Spinal cord (tissue), 10 donors: ENCODE data around the gene VSTM5. TPM values are rescaled to one million over a fixed set of nuclear protein-coding genes. Genes with fewer than 3 reads are reported as not detected.
"Not testable (repeated sequence)": the region's sequence is repeated elsewhere in the genome, so short reads cannot be mapped to it uniquely, and the experiment has no call there.

ENCODE experiments used
- DNase-seq, 6 donors: peaks; one replicate each; pipeline versions ENCODE4 v3.0.0 to v3.0.0-alpha.2; 2013 to 2015; ENCODE audit warnings: low spot score in 6 of 6, low read depth in 4 of 6
- H3K27ac ChIP-seq: one replicate; pipeline ENCODE4 v1.5.1; 2013; ENCODE audit warnings: low read depth, low read length, control low read depth
- H3K27me3 ChIP-seq: one replicate; pipeline ENCODE4 v1.6.1; 2013; ENCODE audit warnings: low read length; ENCODE audit not compliant: control insufficient read depth, insufficient read depth
- H3K36me3 ChIP-seq: one replicate; pipeline ENCODE4 v1.6.1; 2013; ENCODE audit warnings: low read length; ENCODE audit not compliant: control insufficient read depth, insufficient read depth
- H3K4me1 ChIP-seq: one replicate; pipeline ENCODE4 v1.6.1; 2013; ENCODE audit warnings: low read length; ENCODE audit not compliant: control insufficient read depth, insufficient read depth
- H3K4me3 ChIP-seq: one replicate; pipeline ENCODE4 v1.5.1; 2013; ENCODE audit warnings: low read depth, low read length, control low read depth
- H3K9me3 ChIP-seq: one replicate; pipeline ENCODE4 v1.6.1; 2013; ENCODE audit warnings: low read length; ENCODE audit not compliant: control insufficient read depth, insufficient read depth
- WGBS: methylation state at CpG from one replicate; pipeline ENCODE4 v1.1.5; 2013; ENCODE audit warnings: missing lambda C conversion rate; ENCODE audit not compliant: insufficient coverage; 5-methylcytosine and 5-hydroxymethylcytosine counted together
- polyA plus RNA-seq, 2 donors: library from polyadenylated mRNA; unstranded; fragments of 120-200 nt; gene quantifications; one replicate each; pipeline ENCODE4 v1.2.1, GENCODE V29; 2013; ENCODE audit not compliant: insufficient read length in 2 of 2
- total RNA-seq, 2 donors: library from RNA; depleted of rRNA in 1 of 2; stranded (reverse); fragments of 120-200 nt in 1 of 2; fragments of >200 nt in 1 of 2; gene quantifications; one replicate each; pipeline versions ENCODE4 v1.2.3 to v1.2.4, GENCODE V29; 2013 to 2014
- donor health status: healthy.

The VSTM5 gene
- total and polyA plus RNA-seq, 4 donors: 2.1 to 8.6 (median 7.7) TPM

- not testable (repeated sequence) for DNase-seq, H3K36me3 ChIP-seq, H3K4me3 ChIP-seq, H3K27me3 ChIP-seq, H3K4me1 ChIP-seq, H3K9me3 ChIP-seq, H3K27ac ChIP-seq
- WGBS: 81% methylated on average over 2 of the region's 2 CpGs
Observed at GRCh38 chr11:93868404-93868803, 18.0 kb upstream of the VSTM5 start.

- DNase-seq: peak in 1 of 6 donors; percentile 57
- no peak overlapping the region for H3K4me3 ChIP-seq
- H3K9me3 ChIP-seq: no peaks in the 10 kb centered on the region
- no peak overlapping the region for H3K27ac ChIP-seq
- WGBS: 61% methylated on average over 3 of the region's 4 CpGs
- no peaks in the 10 kb centered on the region for H3K36me3 ChIP-seq
- H3K4me1 ChIP-seq: no peaks in the 10 kb centered on the region
- H3K27me3 ChIP-seq: no peaks in the 10 kb centered on the region
Observed at GRCh38 chr11:93861808-93862207, 11.4 kb upstream of the VSTM5 start.

- H3K4me1 ChIP-seq: no peaks in the 10 kb centered on the region
- H3K27me3 ChIP-seq: no peaks in the 10 kb centered on the region
- H3K27ac ChIP-seq: no peak overlapping the region
- DNase-seq: peak in 1 of 6 donors; percentile 72
- no peaks in the 10 kb centered on the region for H3K9me3 ChIP-seq
- WGBS: 17% methylated on average over 2 of the region's 3 CpGs
- no peaks in the 10 kb centered on the region for H3K36me3 ChIP-seq
- no peak overlapping the region for H3K4me3 ChIP-seq
Observed at GRCh38 chr11:93858121-93858775, 7.8 kb upstream of the VSTM5 start.

GRCh38 chr11:93857413-93858120 is 7.1 kb upstream of the VSTM5 start:
- H3K9me3 ChIP-seq: no peaks in the 10 kb centered on the region
- no peak overlapping the region for H3K4me3 ChIP-seq
- H3K36me3 ChIP-seq: no peaks in the 10 kb centered on the region
- H3K4me1 ChIP-seq: no peaks in the 10 kb centered on the region
- H3K27ac ChIP-seq: no peak overlapping the region
- no peaks in the 10 kb centered on the region for H3K27me3 ChIP-seq
- 67% methylated on average over 2 of the region's 3 CpGs for WGBS
- peak in 2 of 6 donors; percentile 6 to 53 for DNase-seq

- no peaks in the 10 kb centered on the region for H3K36me3 ChIP-seq
- peaks cover 9% of the 10 kb centered on the region for H3K4me1 ChIP-seq
- H3K4me3 ChIP-seq: no peak overlapping the region
- WGBS: 97% methylated on average over 4 of the region's 5 CpGs
- H3K27ac ChIP-seq: no peak overlapping the region
- no peaks in the 10 kb centered on the region for H3K27me3 ChIP-seq
- no peak for DNase-seq
- H3K9me3 ChIP-seq: no peaks in the 10 kb centered on the region
Observed at GRCh38 chr11:93852242-93852641, 1.8 kb upstream of the VSTM5 start.

- 6% methylated on average over 55 of the region's 67 CpGs for WGBS
- no peak overlapping the region for H3K27ac ChIP-seq
Observed at GRCh38 chr11:93849751-93850593, 446 bp downstream of the VSTM5 start.

GRCh38 chr11:93849201-93849600 is 1.2 kb downstream of the VSTM5 start:
- Histone ChIP-seq H3K27me3 (no peaks in the 10 kb centered on the region), H3K4me3 (no peak overlapping the region), H3K4me1 (peaks cover 9% of the 10 kb centered on the region), H3K36me3 (no peaks in the 10 kb centered on the region), H3K9me3 (no peaks in the 10 kb centered on the region), H3K27ac (no peak overlapping the region)
- 95% methylated on average over 5 of the region's 5 CpGs for WGBS
- DNase-seq: no peak

More at GRCh38 chr11:93849751-93850593, 446 bp downstream of the VSTM5 start:
- peak in 3 of 6 donors; percentile 5 to 72 (median 56) for DNase-seq
- Histone ChIP-seq H3K9me3 (no peaks in the 10 kb centered on the region), H3K4me3 (peak overlapping the region; percentile 44), H3K4me1 (peaks cover 9% of the 10 kb centered on the region), H3K36me3 (no peaks in the 10 kb centered on the region), H3K27me3 (no peaks in the 10 kb centered on the region)

GRCh38 chr11:93846411-93846810 is 4.0 kb downstream of the VSTM5 start:
- no peaks in the 10 kb centered on the region for H3K9me3 ChIP-seq
- no CpG with 5 or more reads among the region's 2 CpGs for WGBS
- no peaks in the 10 kb centered on the region for H3K27me3 ChIP-seq
- peaks cover 9% of the 10 kb centered on the region for H3K4me1 ChIP-seq
- DNase-seq: no peak
- H3K27ac ChIP-seq: no peak overlapping the region
- no peaks in the 10 kb centered on the region for H3K36me3 ChIP-seq
- no peak overlapping the region for H3K4me3 ChIP-seq

- WGBS: 90% methylated on average over 7 of the region's 8 CpGs
- H3K4me1 ChIP-seq: peaks cover 7% of the 10 kb centered on the region
- DNase-seq: no peak
- H3K9me3 ChIP-seq: no peaks in the 10 kb centered on the region
- H3K36me3 ChIP-seq: no peaks in the 10 kb centered on the region
- H3K27ac ChIP-seq: no peak overlapping the region
- no peak overlapping the region for H3K4me3 ChIP-seq
- H3K27me3 ChIP-seq: no peaks in the 10 kb centered on the region
Observed at GRCh38 chr11:93845181-93846092, 5.0 kb downstream of the VSTM5 start.
